ENCODE data around the gene GEMIN5.

GRCh38 chr5:154917757-154918156 lies 20.3 kb downstream of the GEMIN5 start:
- TF ChIP-seq POLR2AphosphoS5 (IDR thresholded peaks at IDR 0.05; ENCODE audit: low read depth, low read length) (no peak), POLR2A (IDR thresholded peaks at IDR 0.05; ENCODE audit: low read depth, low read length) (no peak)

Measured in GM12892 (cell line).